ENCODE measurements around the gene KIZ. TPM values are rescaled to one million over a fixed set of nuclear protein-coding genes. Genes with fewer than 3 reads are reported as not detected.

The KIZ gene
- total RNA-seq, 4 donors from 2014 or later = 23.2 to 58.7 (median 28.3) TPM

GRCh38 chr20:21219686-21220085 lies 93.8 kb downstream of the KIZ start:
- Histone ChIP-seq H3K36me3 (no peaks in the 10 kb centered on the region), H3K27me3 (no peaks in the 10 kb centered on the region), H3K4me1 (no peaks in the 10 kb centered on the region), H3K27ac (no peak overlapping the region), H3K9me3 (no peaks in the 10 kb centered on the region), H3K4me3 (no peak overlapping the region)
- DNase-seq = no peak
- TF ChIP-seq, protein P1, sequence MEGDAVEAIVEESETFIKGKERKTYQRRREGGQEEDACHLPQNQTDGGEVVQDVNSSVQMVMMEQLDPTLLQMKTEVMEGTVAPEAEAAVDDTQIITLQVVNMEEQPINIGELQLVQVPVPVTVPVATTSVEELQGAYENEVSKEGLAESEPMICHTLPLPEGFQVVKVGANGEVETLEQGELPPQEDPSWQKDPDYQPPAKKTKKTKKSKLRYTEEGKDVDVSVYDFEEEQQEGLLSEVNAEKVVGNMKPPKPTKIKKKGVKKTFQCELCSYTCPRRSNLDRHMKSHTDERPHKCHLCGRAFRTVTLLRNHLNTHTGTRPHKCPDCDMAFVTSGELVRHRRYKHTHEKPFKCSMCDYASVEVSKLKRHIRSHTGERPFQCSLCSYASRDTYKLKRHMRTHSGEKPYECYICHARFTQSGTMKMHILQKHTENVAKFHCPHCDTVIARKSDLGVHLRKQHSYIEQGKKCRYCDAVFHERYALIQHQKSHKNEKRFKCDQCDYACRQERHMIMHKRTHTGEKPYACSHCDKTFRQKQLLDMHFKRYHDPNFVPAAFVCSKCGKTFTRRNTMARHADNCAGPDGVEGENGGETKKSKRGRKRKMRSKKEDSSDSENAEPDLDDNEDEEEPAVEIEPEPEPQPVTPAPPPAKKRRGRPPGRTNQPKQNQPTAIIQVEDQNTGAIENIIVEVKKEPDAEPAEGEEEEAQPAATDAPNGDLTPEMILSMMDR (IDR thresholded peaks at IDR 0.05) = no peak
- no peak for TF ChIP-seq POLR2A (IDR thresholded peaks at IDR 0.05)
- intact Hi-C loops (cut with DNase I; ENCODE audit: low total_unique reads) = loop anchor here (10.0 kb wide), 1 partner anchor 85 kb away; no protein-coding TSS in a partner anchor

DNA sequence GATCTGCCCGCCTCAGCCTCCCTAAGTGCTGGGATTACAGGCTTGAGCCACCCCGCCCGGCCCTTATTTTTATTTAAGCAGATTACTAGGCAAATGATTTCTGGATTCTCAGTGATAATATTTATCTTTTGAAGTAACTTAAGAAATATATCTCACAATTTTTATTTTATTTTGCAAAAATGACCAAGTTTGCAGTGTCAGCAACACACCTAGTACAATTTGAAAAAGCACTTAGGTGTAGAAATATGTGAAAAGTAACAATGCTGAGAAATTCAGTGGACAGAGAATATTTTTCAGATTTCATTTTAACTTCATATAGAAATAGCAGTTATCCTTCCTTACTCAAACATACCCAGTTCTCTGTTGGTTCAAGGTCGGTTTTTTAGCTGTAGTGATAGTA lies 98.3 kb downstream of the KIZ start:
- intact Hi-C loops (cut with DNase I; ENCODE audit: low total_unique reads) = loop anchor here (10.0 kb wide), 1 partner anchor 89 kb away; no protein-coding TSS in a partner anchor
- no peaks in the 10 kb centered on the region for H3K36me3 ChIP-seq
- no peak overlapping the region for H3K27ac ChIP-seq
- no peaks in the 10 kb centered on the region for H3K9me3 ChIP-seq
- no peaks in the 10 kb centered on the region for H3K27me3 ChIP-seq
- no peak for DNase-seq
- H3K4me3 ChIP-seq = no peak overlapping the region
- TF ChIP-seq, protein P1 (IDR thresholded peaks at IDR 0.05) = no peak
- no peak for TF ChIP-seq POLR2A (IDR thresholded peaks at IDR 0.05)
- H3K4me1 ChIP-seq = no peaks in the 10 kb centered on the region

DNA sequence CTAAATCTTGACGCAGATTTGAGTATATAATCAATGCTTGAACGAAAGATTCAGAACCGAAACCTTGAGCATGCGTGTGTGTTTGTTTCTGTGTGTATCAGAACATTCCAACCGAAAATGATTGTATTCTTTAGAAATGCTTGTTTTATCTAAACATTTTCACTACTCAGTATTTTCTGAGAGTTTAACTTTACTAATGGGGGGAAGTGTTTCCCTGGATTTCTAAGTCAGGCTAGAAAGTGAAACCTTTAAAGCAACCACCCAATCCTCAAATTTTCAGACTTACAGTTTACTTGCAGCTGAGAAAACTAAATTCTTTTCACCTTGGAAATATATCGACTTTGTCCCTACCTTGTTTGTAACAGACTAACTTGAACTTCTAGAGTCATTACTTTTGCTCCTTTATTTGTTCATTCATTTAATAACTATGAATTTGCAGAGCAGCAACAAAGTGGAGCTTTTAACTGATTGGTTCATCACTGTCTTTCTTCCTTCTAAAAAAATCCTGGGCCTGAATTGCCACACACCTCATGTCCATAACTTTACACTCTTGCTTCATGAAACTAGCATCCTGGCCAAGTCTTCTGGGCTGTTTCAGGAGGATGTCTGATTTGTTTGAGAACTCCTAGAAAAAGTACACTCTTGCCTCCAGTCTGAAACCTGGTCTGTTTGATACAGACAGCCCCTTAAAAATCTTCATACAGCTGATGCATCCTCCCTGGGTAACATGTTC lies 99.5 kb downstream of the KIZ start:
- no peaks in the 10 kb centered on the region for H3K27me3 ChIP-seq
- no peak overlapping the region for H3K27ac ChIP-seq
- H3K36me3 ChIP-seq = peaks cover 0 to 3% of the 10 kb centered on the region in 2 donors
- no peak for DNase-seq
- no peaks in the 10 kb centered on the region for H3K9me3 ChIP-seq
- no peaks in the 10 kb centered on the region for H3K4me1 ChIP-seq
- no peak overlapping the region for H3K4me3 ChIP-seq
- intact Hi-C loops (cut with DNase I; ENCODE audit: low total_unique reads) = loop anchor here (10.0 kb wide), 1 partner anchor 91 kb away; no protein-coding TSS in a partner anchor
- no peak for TF ChIP-seq POLR2A (IDR thresholded peaks at IDR 0.05)
- TF ChIP-seq, protein P1 (IDR thresholded peaks at IDR 0.05) = no peak

DNA sequence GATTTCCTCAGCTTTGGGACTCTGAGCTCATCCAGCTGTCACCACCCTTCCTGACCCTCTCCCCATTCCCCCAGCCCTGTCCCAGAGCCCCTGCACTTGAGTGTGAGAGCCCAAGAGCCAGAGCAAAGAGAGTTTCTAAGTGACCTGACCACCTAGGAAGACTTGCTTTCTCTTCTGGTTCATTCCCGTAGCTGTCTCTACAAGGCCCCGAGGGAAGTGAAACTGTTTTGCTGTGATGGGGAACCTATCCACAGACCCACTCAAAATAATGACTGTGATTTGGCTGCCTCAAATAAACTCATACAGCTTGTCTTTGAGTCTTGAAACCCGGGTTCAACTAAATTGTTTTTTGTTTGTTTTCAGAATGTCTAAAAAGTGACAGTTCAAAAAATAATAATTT lies 102.6 kb downstream of the KIZ start:
- TF ChIP-seq, protein P1 (IDR thresholded peaks at IDR 0.05) = no peak
- no peaks in the 10 kb centered on the region for H3K4me1 ChIP-seq
- no peaks in the 10 kb centered on the region for H3K9me3 ChIP-seq
- H3K36me3 ChIP-seq = peaks cover 0 to 3% of the 10 kb centered on the region in 2 donors
- no peak overlapping the region for H3K27ac ChIP-seq
- no peaks in the 10 kb centered on the region for H3K27me3 ChIP-seq
- no peak for DNase-seq
- intact Hi-C loops (cut with DNase I; ENCODE audit: low total_unique reads) = loop anchor here (10.0 kb wide), 1 partner anchor 94 kb away; no protein-coding TSS in a partner anchor
- no peak overlapping the region for H3K4me3 ChIP-seq

DNA sequence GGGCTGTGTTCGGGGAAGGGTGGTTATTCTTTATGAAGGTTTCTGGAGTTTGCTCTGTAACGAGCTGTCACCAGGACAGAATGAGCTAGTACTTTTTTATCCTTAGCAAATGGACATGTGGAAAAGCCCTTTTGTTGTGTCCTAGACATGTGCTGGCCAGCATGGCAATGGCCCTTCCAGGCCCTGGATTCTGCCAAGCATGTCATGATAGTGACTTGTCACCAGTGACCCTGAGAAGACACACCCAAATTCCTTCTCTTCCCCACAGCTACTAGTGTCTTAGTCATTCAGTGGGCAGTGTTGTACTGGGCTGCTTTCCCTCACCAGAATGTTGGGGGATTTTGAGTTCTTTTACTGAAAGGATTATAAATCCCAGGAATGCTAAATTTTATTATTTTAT lies 103.3 kb downstream of the KIZ start:
- H3K36me3 ChIP-seq = peaks cover 0 to 3% of the 10 kb centered on the region in 2 donors
- no peak overlapping the region for H3K27ac ChIP-seq
- H3K27me3 ChIP-seq = no peaks in the 10 kb centered on the region
- no peak for DNase-seq
- TF ChIP-seq, protein P1 (IDR thresholded peaks at IDR 0.05) = no peak
- no peak for TF ChIP-seq POLR2A (IDR thresholded peaks at IDR 0.05)
- no peaks in the 10 kb centered on the region for H3K4me1 ChIP-seq
- H3K9me3 ChIP-seq = no peaks in the 10 kb centered on the region
- intact Hi-C loops (cut with DNase I; ENCODE audit: low total_unique reads) = loop anchor here (10.0 kb wide), 1 partner anchor 94 kb away; no protein-coding TSS in a partner anchor
- H3K4me3 ChIP-seq = no peak overlapping the region
